Tongue (tissue), 2 donors: ENCODE results near the gene CSTPP1. TPM values are rescaled to one million over a fixed set of nuclear protein-coding genes. Genes with fewer than 3 reads are reported as not detected.

Experiments
- small RNA-seq: library from RNA; depleted of rRNA; stranded (forward); fragments of <200 nt; gene quantifications from one replicate; pipeline ENCODE3, GENCODE V24; 2014; ENCODE audit warnings: low replicate concordance
- total RNA-seq: library from RNA; depleted of rRNA; stranded (reverse); fragments of >200 nt; gene quantifications from one replicate; pipeline ENCODE4 v1.2.3, GENCODE V29; 2014

CSTPP1 gene
- total RNA-seq, 1 donor from 2014 or later: 15.2 TPM

Small RNA genes within 50 kb of the gene (small RNA-seq; reads per million reads assigned to genes)
- gene MIR6745: not detected

Other genes starting within 250 kb of the CSTPP1 start
- 23.4 TPM for gene ARHGAP1, start 236.1 kb upstream of the CSTPP1 start, total RNA-seq
- 8.2 TPM for gene ZNF408, start 235.7 kb upstream of the CSTPP1 start, total RNA-seq
- not detected for gene F2, start 217.5 kb upstream of the CSTPP1 start, total RNA-seq
- gene CKAP5, start 90.5 kb upstream of the CSTPP1 start, total RNA-seq: 65.5 TPM
- 57.2 TPM for gene LRP4, start 18.2 kb upstream of the CSTPP1 start, total RNA-seq
- gene ARFGAP2, start 240.1 kb downstream of the CSTPP1 start, total RNA-seq: 168 TPM
- gene PACSIN3, start 249.7 kb downstream of the CSTPP1 start, total RNA-seq: 263 TPM